ENCODE measurements around the gene ASS1. TPM values are rescaled to one million over a fixed set of nuclear protein-coding genes. Genes with fewer than 3 reads are reported as not detected.

Gene ASS1
- total RNA-seq, 1 experiment from 2014 or later = 255 TPM

GRCh38 chr9:130528674-130529073 is 83.9 kb downstream of the ASS1 start:
- H3K4me2 ChIP-seq = no peak overlapping the region
- H3K4me1 ChIP-seq (replicated peaks; ENCODE audit: insufficient read depth) = no peaks in the 10 kb centered on the region
- no peaks in the 10 kb centered on the region for H4K20me1 ChIP-seq (ENCODE audit: insufficient read depth)
- H3K27ac ChIP-seq = no peak overlapping the region
- no peaks in the 10 kb centered on the region for H3K9me3 ChIP-seq (ENCODE audit: insufficient read depth, low read depth)
- no peaks in the 10 kb centered on the region for H3K27me3 ChIP-seq (ENCODE audit: insufficient read depth, low read depth)
- no peak for TF ChIP-seq EZH2 (IDR thresholded peaks at IDR 0.05; ENCODE audit: low read depth)
- TF ChIP-seq CTCF (conservative IDR thresholded peaks at IDR 0.05) = no peak
- H3K9me2 ChIP-seq (ENCODE audit: insufficient read depth) = no peaks in the 10 kb centered on the region
- intact Hi-C loops (cut with micrococcal nuclease; ENCODE audit: unreplicated experiment) = no loop called here
- no peak for DNase-seq
- BruUV-seq (replicated peaks) = no TSS peak
- POLR2A ChIA-PET (ENCODE audit: unreplicated experiment) = no interaction called here
- H3K4me3 ChIP-seq = no peak overlapping the region
- CTCF ChIA-PET = interaction anchor here (1.0 kb wide), 1 partner anchor 179 kb away, joined by 5 read pairs; no protein-coding TSS in a partner anchor
- no peaks in the 10 kb centered on the region for H3F3A ChIP-seq (ENCODE audit: insufficient read depth, low read depth)
- H3K79me2 ChIP-seq (ENCODE audit: low read depth) = no peaks in the 10 kb centered on the region
- no peak overlapping the region for H2AFZ ChIP-seq
- H3K36me3 ChIP-seq (ENCODE audit: low read depth) = no peaks in the 10 kb centered on the region

GRCh38 chr9:130530938-130531337 is 86.2 kb downstream of the ASS1 start:
- BruUV-seq (replicated peaks) = no TSS peak
- H3K4me3 ChIP-seq = no peak overlapping the region
- no peaks in the 10 kb centered on the region for H4K20me1 ChIP-seq (ENCODE audit: insufficient read depth)
- H3K27ac ChIP-seq = no peak overlapping the region
- POLR2A ChIA-PET (ENCODE audit: unreplicated experiment) = no interaction called here
- H3F3A ChIP-seq (ENCODE audit: insufficient read depth, low read depth) = no peaks in the 10 kb centered on the region
- no peaks in the 10 kb centered on the region for H3K36me3 ChIP-seq (ENCODE audit: low read depth)
- DNase-seq = peak; percentile 44 to 56
- no peaks in the 10 kb centered on the region for H3K27me3 ChIP-seq (ENCODE audit: insufficient read depth, low read depth)
- CTCF ChIA-PET = no interaction called here
- H3K4me2 ChIP-seq = no peak overlapping the region
- intact Hi-C loops (cut with micrococcal nuclease; ENCODE audit: unreplicated experiment) = no loop called here
- no peaks in the 10 kb centered on the region for H3K9me2 ChIP-seq (ENCODE audit: insufficient read depth)
- no peaks in the 10 kb centered on the region for H3K4me1 ChIP-seq (replicated peaks; ENCODE audit: insufficient read depth)
- TF ChIP-seq CTCF (conservative IDR thresholded peaks at IDR 0.05) (no peak), EZH2 (IDR thresholded peaks at IDR 0.05; ENCODE audit: low read depth) (no peak)
- H2AFZ ChIP-seq = no peak overlapping the region
- no peaks in the 10 kb centered on the region for H3K9me3 ChIP-seq (ENCODE audit: insufficient read depth, low read depth)
- H3K79me2 ChIP-seq (ENCODE audit: low read depth) = no peaks in the 10 kb centered on the region

- BruUV-seq (replicated peaks) = no TSS peak
- CTCF ChIA-PET = no interaction called here
- TF ChIP-seq CTCF (conservative IDR thresholded peaks at IDR 0.05) (no peak), EZH2 (IDR thresholded peaks at IDR 0.05; ENCODE audit: low read depth) (no peak)
These were observed 86.9 kb downstream of the ASS1 start for GRCh38 chr9:130531670-130532069.

More at GRCh38 chr9:130531670-130532069, 86.9 kb downstream of the ASS1 start:
- H3F3A ChIP-seq (ENCODE audit: insufficient read depth, low read depth) = no peaks in the 10 kb centered on the region
- H3K36me3 ChIP-seq (ENCODE audit: low read depth) = no peaks in the 10 kb centered on the region
- H3K9me3 ChIP-seq (ENCODE audit: insufficient read depth, low read depth) = no peaks in the 10 kb centered on the region
- H3K79me2 ChIP-seq (ENCODE audit: low read depth) = no peaks in the 10 kb centered on the region
- no peak overlapping the region for H3K4me3 ChIP-seq
- no peaks in the 10 kb centered on the region for H3K9me2 ChIP-seq (ENCODE audit: insufficient read depth)
- H3K27ac ChIP-seq = no peak overlapping the region
- no peak for DNase-seq
- no peaks in the 10 kb centered on the region for H3K4me1 ChIP-seq (replicated peaks; ENCODE audit: insufficient read depth)
- intact Hi-C loops (cut with micrococcal nuclease; ENCODE audit: unreplicated experiment) = no loop called here
- H2AFZ ChIP-seq = no peak overlapping the region
- no peak overlapping the region for H3K4me2 ChIP-seq
- H3K27me3 ChIP-seq (ENCODE audit: insufficient read depth, low read depth) = no peaks in the 10 kb centered on the region
- no peaks in the 10 kb centered on the region for H4K20me1 ChIP-seq (ENCODE audit: insufficient read depth)
- POLR2A ChIA-PET (ENCODE audit: unreplicated experiment) = no interaction called here

All from PC-9 (cell line).